HG03565 (cell line): Measurements from ENCODE around the gene SLC12A5.
"Not testable (repeated sequence)": the region's sequence is repeated elsewhere in the genome, so short reads cannot be mapped to it uniquely, and the experiment has no call there.

ENCODE experiments used
- ATAC-seq: cut with Tn5 transposase; IDR thresholded peaks from one replicate; pipeline ENCODE4 v1.9.1; 2021; ENCODE audit warnings: mild to moderate bottlenecking, moderate library complexity; ENCODE audit not compliant: unreplicated experiment

The SLC12A5 gene

DNA sequence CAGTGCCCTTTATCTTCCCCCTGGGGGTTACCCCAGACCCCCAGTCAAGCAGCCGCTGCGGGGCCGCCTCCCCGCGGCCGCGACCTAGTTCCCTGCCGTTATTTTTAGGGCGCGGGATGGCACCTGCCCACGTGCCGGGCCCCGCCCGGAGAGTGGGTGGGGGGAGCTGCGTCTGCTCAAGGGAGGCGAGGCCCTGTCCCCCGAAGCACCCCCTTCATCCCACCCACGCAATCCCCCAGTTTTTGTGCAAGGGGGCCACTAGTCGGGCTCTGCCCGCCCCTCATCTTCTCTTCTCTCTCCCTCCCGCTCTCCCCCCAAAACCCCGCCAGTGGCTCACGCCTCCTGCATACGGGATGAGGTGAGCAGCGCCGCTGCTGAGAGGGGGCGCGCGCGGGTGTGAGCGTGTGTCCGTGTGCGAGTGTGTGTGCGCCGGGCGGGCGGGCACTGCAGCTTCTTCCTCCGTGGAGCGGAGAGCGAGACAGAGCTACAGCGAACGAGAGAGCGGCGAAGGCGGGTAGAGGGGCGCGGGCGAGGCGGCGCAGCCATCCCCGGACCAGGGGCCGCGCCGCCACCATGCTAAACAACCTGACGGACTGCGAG is at the start of gene SLC12A5:
TSS of gene SLC12A5 (plus strand) at position 444 of the 600 bp plus-strand sequence. CDS start at position 574, 130 bp downstream.
- ATAC-seq: no peak

GRCh38 chr20:45981261-45981660 is 47.8 kb upstream of the SLC12A5 start:
- no peak for ATAC-seq

GRCh38 chr20:45983279-45983743 is 45.7 kb upstream of the SLC12A5 start:
- ATAC-seq: no peak

GRCh38 chr20:45985573-45985972 is 43.4 kb upstream of the SLC12A5 start:
- ATAC-seq: no peak

DNA sequence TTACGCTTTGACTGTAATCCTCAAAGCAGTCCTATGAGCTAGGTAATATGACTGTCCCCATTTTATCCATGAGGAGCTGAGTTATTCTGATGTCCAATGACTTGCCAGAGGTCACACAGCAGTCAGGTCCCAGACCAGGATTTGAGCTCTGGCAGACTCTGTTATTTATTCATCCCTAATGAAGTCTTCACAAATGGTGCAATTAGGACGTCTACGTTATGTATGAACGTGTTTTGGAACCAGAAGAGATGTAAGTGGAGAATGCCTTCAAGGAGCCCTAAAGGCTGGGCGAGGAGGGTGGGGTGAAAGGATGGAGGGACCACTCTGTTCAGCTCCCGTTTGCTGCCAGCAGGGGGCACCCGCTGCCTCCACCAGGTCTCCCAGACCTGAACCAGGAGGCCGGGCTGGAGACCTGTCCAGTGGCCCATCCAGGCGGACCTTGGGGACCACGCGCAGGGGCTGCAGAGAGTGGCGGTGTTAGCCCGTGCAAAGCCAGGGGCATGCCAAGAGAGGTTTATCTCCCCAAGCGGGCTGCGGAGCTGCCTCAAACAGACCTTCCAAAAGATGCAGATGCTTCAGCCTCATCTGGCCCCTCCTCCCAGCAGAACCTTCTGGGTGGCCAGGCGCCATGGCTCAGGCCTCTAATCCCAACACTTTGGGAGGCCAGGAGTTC is 41.8 kb upstream of the SLC12A5 start:
- ATAC-seq: no peak

GRCh38 chr20:45988830-45989229 is 40.2 kb upstream of the SLC12A5 start:
- not testable (repeated sequence) for ATAC-seq

DNA sequence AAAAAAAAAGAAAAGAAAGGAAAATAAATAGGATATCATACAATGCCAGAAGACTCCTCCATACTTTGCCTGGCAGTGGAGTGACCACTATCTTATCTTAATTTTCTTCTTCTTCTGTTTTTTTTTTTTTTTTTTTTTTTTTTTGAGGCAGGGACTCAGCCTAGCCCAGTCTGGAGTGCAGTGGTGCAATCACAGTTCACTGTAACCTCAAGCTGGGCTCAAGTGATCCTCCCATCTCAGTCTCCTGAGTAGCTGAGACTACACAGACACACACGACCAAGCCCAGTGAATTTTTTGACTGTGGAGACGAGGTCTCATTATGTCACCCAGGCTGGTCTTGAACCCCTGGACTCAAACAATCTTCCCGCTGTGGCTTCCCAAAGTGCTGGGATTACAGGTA is 37.4 kb upstream of the SLC12A5 start:
- ATAC-seq: no peak

DNA sequence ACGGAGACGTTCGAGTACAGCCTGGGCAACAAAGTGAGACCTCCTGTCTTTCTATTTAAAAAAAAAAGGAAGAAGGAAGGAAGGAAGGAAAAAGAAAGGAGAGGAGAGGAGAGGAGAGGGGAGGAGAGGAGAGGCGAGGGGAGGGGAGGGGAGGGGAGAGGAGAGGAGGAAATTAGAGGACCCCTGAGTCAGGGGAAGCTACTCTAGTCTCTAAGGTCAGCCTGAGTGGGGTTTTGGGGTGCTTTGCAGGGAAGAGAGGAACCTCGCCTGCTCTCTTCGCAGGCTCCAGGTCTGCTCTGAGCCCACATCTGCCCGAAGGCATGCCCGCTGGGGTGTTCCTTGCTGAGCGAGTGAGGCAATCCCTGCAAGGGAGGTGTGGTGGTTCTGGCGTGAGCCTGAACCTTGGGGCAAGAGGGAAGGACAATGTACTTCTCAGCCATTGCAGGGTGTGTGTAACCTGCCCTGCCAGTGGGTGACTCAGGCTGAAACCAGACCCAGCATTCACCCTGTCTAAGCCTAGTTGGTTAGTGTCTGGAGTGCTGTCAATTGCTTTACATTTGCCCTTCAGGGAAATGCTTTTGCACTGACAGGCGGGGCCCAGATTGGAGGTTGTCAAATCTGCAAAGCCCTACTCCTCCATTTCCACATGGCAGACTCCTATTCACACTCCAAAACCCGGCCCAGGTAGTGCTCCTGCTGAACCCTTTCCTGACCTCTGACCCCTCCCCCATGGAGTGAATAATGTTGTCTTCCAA is 35.6 kb upstream of the SLC12A5 start:
- ATAC-seq: no peak

DNA sequence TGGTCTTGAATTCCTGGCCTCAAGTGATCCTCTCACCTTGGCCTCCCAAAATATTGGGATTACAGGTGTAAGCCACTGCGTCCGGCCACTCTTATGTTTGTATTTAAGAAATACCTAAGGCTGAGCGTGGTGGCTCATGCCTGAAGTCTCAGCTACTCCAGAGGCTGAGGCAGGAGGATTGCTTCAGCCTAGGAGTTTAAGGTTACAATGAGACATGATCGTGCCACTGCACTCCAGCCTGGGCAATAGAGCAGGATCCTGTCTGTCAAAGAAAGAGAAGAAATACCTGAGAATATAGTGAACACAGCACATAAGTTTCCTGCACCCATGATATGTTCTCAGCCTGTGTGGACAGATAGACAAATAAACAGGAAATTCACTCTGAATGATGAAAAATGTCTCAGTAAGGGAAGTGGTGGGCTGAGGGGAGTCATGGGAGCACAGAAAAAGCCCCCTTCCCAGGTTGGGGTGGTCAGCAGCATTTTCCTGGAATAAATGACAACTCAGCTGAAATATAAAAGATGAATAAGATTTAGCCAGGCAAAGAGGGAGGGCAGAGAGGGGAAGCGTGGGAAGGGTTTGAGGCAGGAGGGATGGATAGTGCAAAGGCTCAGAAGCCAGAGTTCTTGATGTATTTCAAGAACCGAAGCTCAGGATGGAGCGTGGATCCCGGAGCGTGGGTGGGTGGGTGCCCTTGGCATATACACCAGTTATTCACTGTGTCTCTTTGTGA is 34.1 kb upstream of the SLC12A5 start:
- ATAC-seq: no peak

DNA sequence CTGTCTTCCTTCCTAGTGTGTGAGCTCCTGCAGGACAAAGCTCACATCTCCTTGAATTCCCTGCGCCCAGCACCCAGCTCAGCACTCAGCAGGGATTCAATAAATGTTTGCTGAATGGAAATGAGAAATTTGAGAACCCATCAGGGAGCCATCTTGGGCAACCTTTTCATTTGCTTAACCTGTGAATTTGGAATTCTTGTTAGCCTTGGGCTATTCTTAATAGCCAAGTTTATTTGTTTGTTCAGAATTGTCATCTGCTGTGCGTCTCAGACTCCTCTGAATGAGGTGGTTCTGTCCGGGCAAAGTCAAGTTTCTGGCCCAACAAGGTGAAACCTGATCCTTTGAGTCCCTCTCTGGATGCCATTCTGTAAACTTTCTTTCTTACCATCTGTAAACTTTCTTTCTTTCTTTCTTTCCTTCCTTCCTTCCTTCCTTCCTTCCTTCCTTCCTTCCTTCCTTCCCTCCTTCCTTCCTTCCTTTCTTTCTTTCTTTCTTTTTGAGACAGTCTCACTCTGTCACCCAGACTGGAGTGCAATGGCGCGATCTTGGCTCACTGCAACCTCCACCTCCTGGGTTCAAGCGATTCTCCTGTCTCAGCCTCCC is 33.4 kb upstream of the SLC12A5 start:
- not testable (repeated sequence) for ATAC-seq

- no peak for ATAC-seq
Measured at GRCh38 chr20:45997187-45997586, 31.8 kb upstream of the SLC12A5 start.

DNA sequence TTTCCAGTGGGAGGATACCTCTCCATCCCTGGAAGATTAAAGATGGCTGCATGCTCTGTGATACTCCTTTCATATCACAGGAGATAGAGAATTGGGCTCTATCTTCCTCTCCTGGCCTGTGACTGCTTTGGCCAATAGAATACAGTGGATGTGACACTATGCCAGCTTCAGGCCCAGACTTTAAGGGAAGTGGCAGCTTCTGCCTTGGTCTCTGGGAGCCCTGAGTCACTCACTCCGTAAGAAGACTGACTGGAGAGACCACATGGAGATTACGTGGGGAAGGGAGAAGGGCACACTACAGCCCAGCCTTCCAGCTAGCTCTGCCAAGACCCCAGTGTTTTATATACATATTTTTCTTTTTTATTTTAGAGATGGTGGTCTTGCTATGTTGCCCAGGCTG is 30.7 kb upstream of the SLC12A5 start:
- no peak for ATAC-seq

GRCh38 chr20:45998761-45999160 is 30.3 kb upstream of the SLC12A5 start:
- ATAC-seq: no peak

DNA sequence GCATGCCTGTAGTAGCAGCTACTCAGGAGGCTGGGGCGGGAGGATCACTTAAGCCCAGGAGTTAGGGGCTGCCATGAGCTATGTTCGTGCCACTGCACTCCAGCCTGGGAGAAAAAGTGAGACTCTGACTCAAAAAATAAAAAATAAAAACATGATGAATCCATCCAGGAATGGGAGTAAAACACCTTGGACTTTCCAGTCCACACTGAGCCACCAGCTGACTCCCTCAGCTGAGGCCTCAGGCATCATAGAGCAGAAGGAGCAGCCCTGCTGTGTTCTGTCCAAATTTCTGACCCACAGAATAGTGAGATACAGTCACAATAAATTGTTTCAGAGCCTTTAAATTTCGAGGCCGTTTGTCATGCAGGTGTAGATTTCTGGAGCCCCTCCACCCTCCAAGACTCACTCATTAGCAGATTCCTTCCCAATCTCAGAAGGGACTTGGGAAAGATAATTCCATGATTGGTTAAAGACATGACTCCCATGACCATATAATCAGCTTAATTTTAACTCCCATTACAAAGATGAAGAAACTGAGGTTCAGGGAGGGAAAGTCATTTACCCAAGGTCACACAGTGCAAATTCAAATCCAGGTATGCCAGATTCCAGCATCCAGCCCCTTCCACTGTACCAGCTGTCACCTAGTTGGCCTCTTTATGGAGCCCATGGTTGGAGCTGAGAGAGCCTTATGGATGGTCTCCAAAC is 29.3 kb upstream of the SLC12A5 start:
- no peak for ATAC-seq

GRCh38 chr20:46000262-46000996 is 28.6 kb upstream of the SLC12A5 start:
- no peak for ATAC-seq

GRCh38 chr20:46001498-46001897 is 27.5 kb upstream of the SLC12A5 start:
- no peak for ATAC-seq

DNA sequence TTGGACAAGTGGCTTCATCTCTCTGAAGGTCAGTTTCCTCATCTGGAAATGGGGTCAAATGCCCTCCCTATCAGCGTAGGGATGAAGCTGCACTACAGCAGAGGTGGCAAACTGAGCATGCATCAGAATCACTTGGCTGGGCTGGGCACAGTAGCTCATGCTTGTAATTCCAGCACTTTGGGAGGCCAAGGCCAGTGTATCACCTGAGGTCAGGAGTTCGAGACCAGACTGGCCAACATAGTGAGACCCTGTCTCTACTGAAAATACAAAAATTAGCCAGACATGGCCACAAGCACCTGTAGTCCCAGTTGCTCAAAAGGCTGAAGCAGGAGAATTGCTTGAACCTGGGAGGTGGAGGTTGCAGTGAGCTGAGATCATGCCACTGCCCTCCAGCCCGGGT is 27.0 kb upstream of the SLC12A5 start:
- no peak for ATAC-seq

DNA sequence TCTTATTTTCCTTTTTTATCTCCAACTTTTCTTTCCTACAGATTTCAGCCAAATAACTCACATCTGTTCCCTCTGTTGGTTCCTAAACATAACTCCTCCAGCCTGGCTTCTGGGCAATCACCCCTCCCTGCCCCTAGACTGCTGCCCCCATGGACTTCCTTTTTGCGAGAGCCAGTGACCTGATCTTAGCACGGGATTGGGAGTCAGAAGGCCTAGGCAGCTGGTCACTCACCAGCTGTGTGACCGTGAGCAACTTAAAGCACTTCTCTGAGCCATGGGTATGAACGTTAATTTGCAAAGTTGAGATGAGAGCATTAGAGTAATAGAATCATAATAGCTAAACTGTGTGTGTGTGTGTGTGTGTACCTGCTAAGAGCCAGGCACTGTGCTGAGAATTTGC is 24.8 kb upstream of the SLC12A5 start:
- ATAC-seq: no peak

DNA sequence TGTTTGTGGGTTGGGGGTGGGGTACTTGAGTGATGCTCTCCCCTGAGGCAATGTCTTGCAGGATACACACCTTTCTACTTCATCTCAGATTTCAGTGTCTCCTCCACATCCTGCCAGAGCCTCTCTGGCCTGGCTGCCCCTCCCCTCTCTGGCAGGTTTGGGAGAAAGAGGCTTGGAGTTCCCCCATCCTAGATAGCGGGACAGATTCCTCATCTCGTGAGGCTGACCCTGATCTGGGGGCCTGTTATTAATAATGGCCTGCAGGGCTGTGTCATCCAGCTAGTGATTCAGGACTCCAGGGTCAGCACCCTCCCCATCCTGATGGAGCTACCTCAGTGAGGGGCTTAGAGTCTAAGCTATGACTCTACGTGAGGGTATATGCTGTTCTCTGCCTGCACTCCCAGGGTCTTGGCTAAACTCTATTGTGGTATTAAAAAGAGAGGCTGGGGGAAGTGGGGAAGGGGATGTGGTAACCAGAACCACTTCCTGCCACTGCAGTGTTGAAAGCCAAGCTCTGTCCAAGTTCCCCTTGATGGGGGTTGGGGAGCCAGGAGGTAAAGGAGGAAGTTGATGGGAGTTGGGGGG is 24.0 kb upstream of the SLC12A5 start:
- no peak for ATAC-seq
